MM.1S (cell line): ENCODE results near the gene SPAM1.

ENCODE experiments used
- DNase-seq: peaks from one replicate; pipeline ENCODE4 v3.0.0-alpha.2; 2015
- H2AFZ ChIP-seq: fragments of 300-600 bp; sonication (generic); 2 replicates; pipeline ENCODE4 v1.6.0; 2016; ENCODE audit warnings: antibody characterized with exemption, low read length
- H3F3A ChIP-seq: fragments of 300-600 bp; sonication (generic); 2 replicates; pipeline ENCODE4 v1.6.1; 2016; ENCODE audit warnings: mild to moderate bottlenecking, antibody characterized with exemption, low read length, moderate library complexity, mixed read lengths; ENCODE audit not compliant: insufficient read depth
- H3K27ac ChIP-seq: fragments of 300-600 bp; sonication (generic); 2 replicates; pipeline ENCODE4 v1.5.1; 2016; ENCODE audit warnings: mild to moderate bottlenecking, low read length
- H3K27me3 ChIP-seq: fragments of 300-600 bp; sonication (generic); replicated peaks from 2 replicates; pipeline ENCODE4 v1.6.0; 2016; ENCODE audit warnings: low read length; ENCODE audit not compliant: insufficient read depth
- H3K36me3 ChIP-seq: fragments of 300-600 bp; sonication (generic); replicated peaks from 2 replicates; pipeline ENCODE4 v1.6.1; 2016; ENCODE audit warnings: mild to moderate bottlenecking, low read length, mixed read lengths; ENCODE audit not compliant: insufficient read depth
- H3K4me1 ChIP-seq: fragments of 300-600 bp; sonication (generic); 2 replicates; pipeline ENCODE4 v1.6.1; 2016; ENCODE audit warnings: low read length, mixed read lengths
- H3K4me2 ChIP-seq: fragments of 300-600 bp; sonication (generic); 2 replicates; pipeline ENCODE4 v1.6.0; 2016; ENCODE audit warnings: low read depth, low read length
- H3K4me3 ChIP-seq: fragments of 300-600 bp; sonication (generic); 2 replicates; pipeline ENCODE4 v1.5.1; 2016; ENCODE audit warnings: low read length, mixed read lengths
- H3K79me2 ChIP-seq: fragments of 300-600 bp; sonication (generic); 2 replicates; pipeline ENCODE4 v1.6.1; 2016; ENCODE audit warnings: mixed run types, low read length, mixed read lengths
- H3K9ac ChIP-seq: fragments of 300-600 bp; sonication (generic); 2 replicates; pipeline ENCODE4 v1.6.1; 2016; ENCODE audit warnings: low read length, mixed read lengths
- H3K9me2 ChIP-seq: fragments of 300-600 bp; sonication (generic); replicated peaks from 2 replicates; pipeline ENCODE4 v1.6.1; 2016; ENCODE audit warnings: mild to moderate bottlenecking, low read length, mixed read lengths; ENCODE audit not compliant: insufficient read depth
- H3K9me3 ChIP-seq: fragments of 300-600 bp; sonication (generic); replicated peaks from 2 replicates; pipeline ENCODE4 v1.6.1; 2016; ENCODE audit warnings: mild to moderate bottlenecking, low read length, mixed read lengths; ENCODE audit not compliant: insufficient read depth
- H4K20me1 ChIP-seq: fragments of 300-600 bp; sonication (generic); 2 replicates; pipeline ENCODE4 v1.6.1; 2016; ENCODE audit warnings: mild to moderate bottlenecking, low read length, moderate library complexity, mixed read lengths; ENCODE audit not compliant: insufficient read depth
- CTCF ChIP-seq: fragments of 300-600 bp; sonication (generic); IDR thresholded peaks from 2 replicates; pipeline ENCODE4 v1.5.1; 2016; ENCODE audit warnings: antibody characterized with exemption, low read length, mixed read lengths
- EZH2 ChIP-seq: fragments of 300-600 bp; sonication (generic); optimal IDR thresholded peaks from 2 replicates; pipeline ENCODE3; 2017; ENCODE audit warnings: low read depth, mild to moderate bottlenecking, antibody characterized with exemption, low read length, mixed read lengths
- EZH2phosphoT487 ChIP-seq: fragments of 300-600 bp; sonication (generic); IDR thresholded peaks from 2 replicates; pipeline ENCODE4 v1.6.1; 2018; ENCODE audit warnings: antibody characterized with exemption, low read length

SPAM1 gene

GRCh38 chr7:123992913-123993518, 68.0 kb downstream of the SPAM1 start:
- TF ChIP-seq EZH2 (no peak), EZH2phosphoT487 (no peak), CTCF (no peak)
- H3K4me2 ChIP-seq: no peak overlapping the region
- no peak overlapping the region for H3K27ac ChIP-seq
- H4K20me1 ChIP-seq: no peaks in the 10 kb centered on the region
- H3F3A ChIP-seq: peaks cover 7% of the 10 kb centered on the region; the same call in 1 of the 2 replicates
- no peaks in the 10 kb centered on the region for H3K36me3 ChIP-seq
- no peak for DNase-seq
- no peak overlapping the region for H3K4me3 ChIP-seq
- H3K9me3 ChIP-seq: no peaks in the 10 kb centered on the region
- no peak overlapping the region for H2AFZ ChIP-seq
- no peaks in the 10 kb centered on the region for H3K9me2 ChIP-seq
- no peaks in the 10 kb centered on the region for H3K27me3 ChIP-seq
- H3K4me1 ChIP-seq: peaks cover 22% of the 10 kb centered on the region
- no peaks in the 10 kb centered on the region for H3K79me2 ChIP-seq
- no peak overlapping the region for H3K9ac ChIP-seq

GRCh38 chr7:123993996-123994395, 69.0 kb downstream of the SPAM1 start:
- Histone ChIP-seq H3K4me1 (peaks cover 22% of the 10 kb centered on the region), H3K27me3 (no peaks in the 10 kb centered on the region), H3K79me2 (no peaks in the 10 kb centered on the region), H4K20me1 (no peaks in the 10 kb centered on the region), H3K4me2 (peak overlapping the region; percentile 5; the same call in 1 of the 2 replicates), H2AFZ (peak overlapping the region; percentile 45), H3K9me3 (no peaks in the 10 kb centered on the region), H3K9me2 (no peaks in the 10 kb centered on the region), H3K27ac (peak overlapping the region; percentile 65; the same call in 1 of the 2 replicates), H3F3A (peaks cover 7% of the 10 kb centered on the region; the same call in 1 of the 2 replicates), H3K4me3 (no peak overlapping the region), H3K36me3 (no peaks in the 10 kb centered on the region), H3K9ac (no peak overlapping the region)
- no peak for DNase-seq
- TF ChIP-seq EZH2 (no peak), CTCF (no peak), EZH2phosphoT487 (no peak)

GRCh38 chr7:123994449-123994848, 69.4 kb downstream of the SPAM1 start:
- H3K4me2 ChIP-seq: peak overlapping the region; percentile 5; the same call in 1 of the 2 replicates
- no peak for DNase-seq
- no peaks in the 10 kb centered on the region for H3K36me3 ChIP-seq
- no peak overlapping the region for H3K9ac ChIP-seq
- H3K4me3 ChIP-seq: no peak overlapping the region
- no peaks in the 10 kb centered on the region for H4K20me1 ChIP-seq
- H3K9me2 ChIP-seq: no peaks in the 10 kb centered on the region
- TF ChIP-seq EZH2: no peak
- peak overlapping the region; percentile 65; the same call in 1 of the 2 replicates for H3K27ac ChIP-seq
- peaks cover 22% of the 10 kb centered on the region for H3K4me1 ChIP-seq
- H3K27me3 ChIP-seq: no peaks in the 10 kb centered on the region
- H3F3A ChIP-seq: peaks cover 7% of the 10 kb centered on the region; the same call in 1 of the 2 replicates
- H2AFZ ChIP-seq: peak overlapping the region; percentile 45
- no peaks in the 10 kb centered on the region for H3K79me2 ChIP-seq
- H3K9me3 ChIP-seq: no peaks in the 10 kb centered on the region
